Esophagus mucosa (tissue), 1 donor: ENCODE measurements around the gene CIPC. TPM values are rescaled to one million over a fixed set of nuclear protein-coding genes. Genes with fewer than 3 reads are reported as not detected.

ENCODE experiments used
- ATAC-seq: fragments of 200-7000 bp; cut with Tn5 transposase; one replicate; pipeline ENCODE4 v1.9.1; 2020
- total RNA-seq: library from RNA; stranded (reverse); gene quantifications from one replicate; pipeline ENCODE4 v1.2.4, GENCODE V29; 2023
- donor health status: DM: yes; HTN: yes; CAD: no.

CIPC gene
- total RNA-seq, 1 donor from 2014 or later = 19.7 TPM

DNA sequence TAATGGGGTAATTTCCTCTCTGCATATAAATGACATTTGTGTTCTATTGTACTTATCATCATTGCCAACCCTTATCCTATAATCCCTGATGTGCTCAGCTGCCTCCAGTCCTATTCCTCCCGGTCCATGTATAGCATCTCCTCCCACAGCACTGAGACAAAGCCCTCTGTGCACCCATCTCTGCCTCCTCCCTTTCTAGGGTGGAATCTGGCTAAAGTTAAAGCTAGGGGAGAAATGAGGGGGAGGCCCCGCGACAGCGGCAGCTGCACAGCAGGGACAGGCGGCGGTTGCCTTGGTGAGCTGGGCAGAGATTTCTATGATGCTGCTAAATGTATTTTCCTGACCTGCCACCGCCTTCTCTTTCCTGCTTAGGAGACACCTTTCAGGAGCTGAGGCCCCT lies 56.4 kb downstream of the CIPC start:
- no peak for ATAC-seq

DNA sequence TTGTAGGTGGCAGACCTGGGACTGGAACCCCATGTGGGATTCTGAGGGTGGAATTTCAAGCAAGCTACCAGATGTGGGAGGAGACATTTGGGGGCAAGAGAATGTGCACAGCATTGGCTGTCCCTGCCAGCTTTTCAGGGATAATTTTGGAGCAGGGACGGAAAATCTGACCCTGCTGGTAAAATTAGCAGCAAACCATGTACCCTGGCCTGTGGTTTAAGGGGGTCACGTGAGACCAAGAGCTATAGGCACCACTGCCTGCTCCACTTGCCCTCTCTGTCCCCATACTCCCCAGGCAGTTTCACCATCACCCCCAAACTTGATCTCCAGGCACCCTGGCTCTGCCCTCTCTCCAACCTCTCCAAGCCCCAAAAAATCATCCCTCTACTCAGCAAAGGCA lies 57.0 kb downstream of the CIPC start:
- ATAC-seq = no peak

DNA sequence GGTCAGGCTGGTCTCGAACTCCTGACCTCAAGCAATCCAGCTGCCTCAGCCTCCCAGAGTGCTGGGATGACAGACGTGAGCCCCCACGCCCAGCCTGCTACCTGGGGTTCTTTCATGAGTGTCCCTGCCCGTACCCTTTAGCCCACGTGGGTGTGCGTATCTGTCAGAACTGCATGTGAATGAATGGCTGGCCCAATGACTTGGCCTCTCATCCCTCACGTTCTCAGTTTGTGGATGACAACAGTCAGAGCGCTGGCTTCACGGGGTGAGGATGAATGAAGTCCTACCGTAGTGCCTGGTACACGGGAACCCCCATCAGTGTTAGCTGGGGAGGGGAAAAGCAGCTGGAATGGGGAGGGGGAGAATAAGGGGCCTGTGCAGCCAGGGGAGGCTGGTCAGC lies 59.7 kb downstream of the CIPC start:
- no peak for ATAC-seq

DNA sequence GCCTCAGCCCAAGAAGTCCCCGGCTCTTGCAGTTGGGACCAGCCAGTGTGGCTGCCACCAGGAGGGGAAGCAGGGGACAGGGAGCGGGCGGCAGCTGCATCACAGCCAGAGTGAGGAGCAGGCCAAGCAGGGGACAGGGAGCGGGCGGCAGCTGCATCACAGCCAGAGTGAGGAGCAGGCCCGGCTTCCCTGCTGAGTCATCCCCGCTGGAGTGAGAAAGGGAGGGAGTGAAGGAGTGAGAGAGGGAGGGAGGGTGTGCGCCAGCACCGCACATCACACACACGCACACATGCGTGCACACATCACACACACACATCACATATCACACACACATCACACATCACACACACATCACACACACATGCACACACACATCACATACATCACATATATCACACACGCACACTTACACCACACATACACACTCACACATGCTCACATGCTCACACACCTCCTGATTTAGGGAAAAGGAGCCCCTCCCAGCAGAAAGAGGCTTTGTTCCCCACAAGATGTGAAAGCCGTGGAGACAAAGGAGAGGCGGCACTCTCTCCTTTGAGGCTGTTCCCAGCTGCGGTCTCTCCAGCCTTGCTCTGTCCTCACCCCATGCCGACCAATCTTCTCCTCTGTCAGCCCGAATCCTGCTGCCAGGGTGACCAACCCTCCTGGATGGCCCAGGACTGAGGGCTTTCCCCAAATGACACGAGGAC lies 60.3 kb downstream of the CIPC start:
- peak; percentile 84 for ATAC-seq

DNA sequence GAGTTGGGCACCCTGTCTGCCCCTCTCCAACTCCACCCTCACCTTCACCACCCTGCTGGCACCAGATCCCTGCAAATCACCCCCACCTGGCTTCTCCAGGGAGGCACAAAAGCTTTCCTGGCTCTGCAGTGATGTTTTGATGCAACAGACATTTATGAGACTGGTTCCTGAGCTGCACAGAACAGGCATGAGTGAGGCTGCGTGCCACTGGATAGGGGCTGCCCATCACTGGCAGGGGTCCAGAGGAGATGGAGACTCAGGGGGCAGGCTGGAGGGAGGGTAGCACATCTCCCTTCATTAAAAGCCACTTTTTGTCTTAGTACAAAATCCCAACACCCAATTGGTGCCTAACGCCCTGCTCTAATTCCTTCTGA lies 60.8 kb downstream of the CIPC start:
- no peak for ATAC-seq

DNA sequence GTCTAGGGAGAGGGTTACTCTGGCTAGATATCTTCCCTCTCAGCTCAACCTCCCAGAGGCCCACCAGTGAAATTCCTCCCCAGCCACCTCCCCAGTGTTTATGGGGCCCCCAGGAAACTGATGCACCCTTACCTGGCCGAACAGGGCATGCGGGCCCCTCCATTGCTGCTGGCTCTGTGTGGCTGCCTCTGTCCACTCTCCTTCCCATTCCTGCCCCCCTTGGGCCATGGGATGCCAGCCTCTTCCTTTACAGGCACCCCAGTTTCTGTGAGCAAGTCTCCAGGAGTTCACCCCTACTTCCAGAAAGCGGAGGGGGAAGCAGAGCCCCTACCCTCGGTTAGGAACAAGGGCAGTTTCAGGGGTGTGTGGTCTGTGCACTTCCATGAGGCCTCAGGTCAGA lies 63.0 kb downstream of the CIPC start:
- ATAC-seq = no peak

Other genes with a start within 250 kb of the CIPC start
- 14.2 TPM for gene IRF2BPL, start 69.5 kb upstream of the CIPC start, total RNA-seq
- gene ZDHHC22, start 43.5 kb downstream of the CIPC start, total RNA-seq = not detected
- gene TMEM63C, start 83.5 kb downstream of the CIPC start, total RNA-seq = 4.7 TPM
- not detected for gene NGB, start 172.9 kb downstream of the CIPC start, total RNA-seq
- 11.2 TPM for gene POMT2, start 222.6 kb downstream of the CIPC start, total RNA-seq
- 26.6 TPM for gene GSTZ1, start 222.8 kb downstream of the CIPC start, total RNA-seq